Mucosa of rectum (tissue), 2 donors: Measurements from ENCODE around the gene LTBP2.

Source experiments
- H3K27ac ChIP-seq, 2 donors: one replicate each; pipeline ENCODE4 v1.7.0; 2013; ENCODE audit warnings: inconsistent platforms in 2 of 2, low read depth in 2 of 2, low read length in 2 of 2
- H3K27me3 ChIP-seq, 2 donors: one replicate each; pipeline ENCODE4 v1.7.0; 2013; ENCODE audit warnings: low read length in 2 of 2; ENCODE audit not compliant: control insufficient read depth in 2 of 2, insufficient read depth in 2 of 2
- H3K36me3 ChIP-seq, 2 donors: one replicate each; pipeline ENCODE4 v1.7.0; 2013; ENCODE audit warnings: low read length in 2 of 2; ENCODE audit not compliant: control insufficient read depth in 2 of 2, insufficient read depth in 2 of 2
- H3K4me1 ChIP-seq, 2 donors: one replicate each; pipeline ENCODE4 v1.7.0; 2013; ENCODE audit warnings: low read length in 2 of 2, mild to moderate bottlenecking in 1 of 2; ENCODE audit not compliant: control insufficient read depth in 2 of 2, insufficient read depth in 2 of 2
- H3K4me3 ChIP-seq, 2 donors: one replicate each; pipeline ENCODE4 v1.7.0; 2013; ENCODE audit warnings: low read length in 2 of 2
- H3K9ac ChIP-seq, 2 donors: one replicate each; pipeline ENCODE4 v1.7.0; 2013; ENCODE audit warnings: low read length in 2 of 2, low read depth in 1 of 2, mild to moderate bottlenecking in 1 of 2
- H3K9me3 ChIP-seq, 2 donors: one replicate each; pipeline ENCODE4 v1.7.0; 2013; ENCODE audit warnings: low read length in 2 of 2; ENCODE audit not compliant: control insufficient read depth in 2 of 2
- donor health status: healthy.
- donor health status: Normal muscosa, but diverticular disease.

LTBP2 gene

GRCh38 chr14:74583689-74584434, 28.2 kb downstream of the LTBP2 start:
- H3K27ac ChIP-seq: no peak overlapping the region

GRCh38 chr14:74582910-74583581, 29.0 kb downstream of the LTBP2 start:
- Histone ChIP-seq H3K27me3 (no peaks in the 10 kb centered on the region), H3K4me3 (no peak overlapping the region), H3K9me3 (no peaks in the 10 kb centered on the region), H3K36me3 (no peaks in the 10 kb centered on the region), H3K4me1 (peaks cover 0 to 4% of the 10 kb centered on the region in 2 donors), H3K27ac (no peak overlapping the region), H3K9ac (no peak overlapping the region)

More at GRCh38 chr14:74583689-74584434, 28.2 kb downstream of the LTBP2 start:
- Histone ChIP-seq H3K4me3 (no peak overlapping the region), H3K4me1 (peaks cover 0 to 4% of the 10 kb centered on the region in 2 donors), H3K36me3 (no peaks in the 10 kb centered on the region), H3K9ac (no peak overlapping the region), H3K27me3 (no peaks in the 10 kb centered on the region), H3K9me3 (no peaks in the 10 kb centered on the region)

DNA sequence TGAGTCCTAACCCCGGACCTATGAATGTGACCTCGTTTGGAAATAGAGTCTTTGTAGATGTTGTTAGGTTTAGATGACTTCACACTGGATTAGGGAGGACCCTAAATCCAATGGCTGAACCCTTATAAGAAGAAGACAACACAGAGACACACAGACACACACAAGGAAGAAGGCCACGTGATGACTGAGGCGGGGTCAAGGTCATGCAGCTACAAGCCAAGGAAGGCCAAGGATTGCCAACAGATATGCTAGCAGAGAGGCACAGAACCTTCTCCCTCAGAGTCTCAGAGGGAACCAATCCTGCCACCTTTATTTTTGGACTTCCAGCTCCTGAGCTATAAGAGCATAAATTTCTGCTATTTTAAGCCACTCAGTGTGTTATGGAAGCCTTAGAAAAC, 31.8 kb downstream of the LTBP2 start:
- Histone ChIP-seq H3K9me3 (no peaks in the 10 kb centered on the region), H3K36me3 (no peaks in the 10 kb centered on the region), H3K9ac (no peak overlapping the region), H3K4me3 (no peak overlapping the region), H3K27ac (no peak overlapping the region), H3K4me1 (peaks cover 0 to 4% of the 10 kb centered on the region in 2 donors), H3K27me3 (no peaks in the 10 kb centered on the region)

DNA sequence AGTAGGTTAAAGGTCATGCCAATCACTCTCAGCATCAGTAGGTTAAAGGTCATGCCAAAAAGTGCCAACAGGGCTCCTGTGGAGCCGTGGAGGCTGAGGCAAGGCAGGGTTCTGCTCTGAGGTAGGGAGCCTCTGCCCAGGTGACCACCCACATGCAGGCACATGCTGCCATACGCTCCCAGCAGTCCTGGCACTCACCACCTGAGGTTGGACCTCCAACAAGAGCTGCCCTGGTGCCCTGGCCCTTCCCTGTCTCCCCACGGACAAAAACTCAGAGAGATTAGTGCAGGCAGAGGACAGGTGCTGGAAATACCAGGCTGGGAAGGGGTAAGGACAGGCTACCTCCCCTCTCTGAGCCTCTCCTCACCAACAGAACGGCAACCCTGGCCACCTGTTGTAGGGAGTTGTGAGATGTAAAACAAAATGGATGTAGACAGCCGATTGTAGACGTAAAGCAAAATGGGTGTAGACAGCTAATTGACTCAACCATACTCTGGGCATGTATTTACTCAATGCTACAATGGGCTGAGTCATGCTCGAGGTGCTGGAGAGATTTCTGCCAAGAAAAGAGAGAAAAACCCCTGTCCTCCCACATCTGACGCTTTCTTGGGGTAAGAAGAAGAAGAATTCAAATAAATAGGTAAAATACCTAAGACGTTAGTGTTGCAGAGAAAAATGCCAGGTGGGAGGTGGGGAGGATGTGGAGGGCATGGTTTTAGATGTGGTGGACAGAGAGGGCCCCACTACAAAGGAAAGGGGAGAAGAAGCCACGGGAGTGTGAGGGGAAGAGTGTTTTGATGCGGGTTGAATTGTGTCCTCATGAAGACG, 32.4 kb downstream of the LTBP2 start:
- no peak overlapping the region for H3K4me3 ChIP-seq
- H3K4me1 ChIP-seq: peaks cover 0 to 4% of the 10 kb centered on the region in 2 donors
- H3K9me3 ChIP-seq: no peaks in the 10 kb centered on the region
- no peak overlapping the region for H3K9ac ChIP-seq
- H3K27me3 ChIP-seq: no peaks in the 10 kb centered on the region
- no peak overlapping the region for H3K27ac ChIP-seq
- H3K36me3 ChIP-seq: no peaks in the 10 kb centered on the region

- H3K27me3 ChIP-seq: no peaks in the 10 kb centered on the region
- no peak overlapping the region for H3K9ac ChIP-seq
- H3K9me3 ChIP-seq: no peaks in the 10 kb centered on the region
- H3K4me1 ChIP-seq: peaks cover 2 to 4% of the 10 kb centered on the region in 2 donors
- H3K27ac ChIP-seq: no peak overlapping the region
- no peaks in the 10 kb centered on the region for H3K36me3 ChIP-seq
- H3K4me3 ChIP-seq: no peak overlapping the region
Measured at GRCh38 chr14:74578479-74578878, 33.6 kb downstream of the LTBP2 start.

GRCh38 chr14:74577948-74578275, 34.1 kb downstream of the LTBP2 start:
- H3K9me3 ChIP-seq: no peaks in the 10 kb centered on the region
- no peak overlapping the region for H3K9ac ChIP-seq
- peaks cover 6 to 7% of the 10 kb centered on the region in 2 donors for H3K4me1 ChIP-seq
- H3K27me3 ChIP-seq: no peaks in the 10 kb centered on the region
- no peak overlapping the region for H3K4me3 ChIP-seq
- no peaks in the 10 kb centered on the region for H3K36me3 ChIP-seq
- H3K27ac ChIP-seq: no peak overlapping the region

DNA sequence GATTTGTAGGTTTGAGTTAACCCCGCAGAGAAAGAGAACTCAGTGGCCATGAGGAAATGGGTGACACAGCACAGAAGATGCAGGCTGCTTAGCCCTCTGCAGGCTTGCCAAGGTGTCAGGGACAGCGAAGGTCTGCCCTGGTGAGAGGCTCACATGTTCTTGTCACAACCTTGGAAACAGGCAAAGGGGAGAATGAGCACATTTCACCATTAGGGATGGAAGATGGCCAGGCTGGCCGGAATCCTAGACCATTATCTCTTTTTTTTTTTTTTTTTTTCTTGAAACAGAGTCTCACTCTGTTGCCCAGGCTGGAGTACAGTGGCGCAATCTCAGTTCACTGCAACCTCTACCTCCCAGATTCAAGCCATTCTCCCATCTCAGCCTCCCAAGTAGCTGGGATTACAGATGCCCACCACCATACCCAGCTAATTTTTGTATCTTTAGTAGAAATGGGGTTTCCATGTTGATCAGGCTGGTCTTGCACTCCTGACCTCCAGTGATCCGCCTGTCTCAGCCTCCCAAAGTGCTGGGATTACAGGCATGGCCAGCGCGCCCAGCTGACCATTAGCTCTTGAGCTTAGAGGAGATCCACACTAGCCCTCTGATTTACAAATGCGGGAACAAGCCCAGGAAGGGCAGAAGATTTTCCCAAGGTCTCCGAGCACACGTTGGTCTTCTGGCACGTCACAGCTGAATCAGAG, 34.6 kb downstream of the LTBP2 start:
- no peak overlapping the region for H3K9ac ChIP-seq
- H3K27ac ChIP-seq: no peak overlapping the region
- H3K4me3 ChIP-seq: no peak overlapping the region
- peaks cover 6 to 10% of the 10 kb centered on the region in 2 donors for H3K4me1 ChIP-seq
- H3K9me3 ChIP-seq: no peaks in the 10 kb centered on the region
- H3K36me3 ChIP-seq: no peaks in the 10 kb centered on the region
- no peaks in the 10 kb centered on the region for H3K27me3 ChIP-seq

GRCh38 chr14:74575936-74576335, 36.1 kb downstream of the LTBP2 start:
- Histone ChIP-seq H3K27ac (no peak overlapping the region), H3K4me1 (peaks cover 6 to 10% of the 10 kb centered on the region in 2 donors), H3K27me3 (no peaks in the 10 kb centered on the region), H3K9ac (no peak overlapping the region), H3K4me3 (no peak overlapping the region), H3K9me3 (no peaks in the 10 kb centered on the region), H3K36me3 (no peaks in the 10 kb centered on the region)

- Histone ChIP-seq H3K36me3 (no peaks in the 10 kb centered on the region), H3K27me3 (no peaks in the 10 kb centered on the region), H3K9ac (no peak overlapping the region), H3K27ac (no peak overlapping the region), H3K4me1 (peaks cover 6 to 10% of the 10 kb centered on the region in 2 donors), H3K9me3 (no peaks in the 10 kb centered on the region), H3K4me3 (no peak overlapping the region)
Measured at GRCh38 chr14:74575507-74575906, 36.5 kb downstream of the LTBP2 start.
